ENCODE results near the gene KIF16B. TPM values are rescaled to one million over a fixed set of nuclear protein-coding genes. Genes with fewer than 3 reads are reported as not detected.

KIF16B gene
- total and polyA plus RNA-seq, 2 of the 8 experiments (the other 6 are each of a cell fraction or from before 2014, with no cell fraction given): 3.0 to 9.2 TPM

GRCh38 chr20:16388731-16389130, 184.5 kb downstream of the KIF16B start:
- Histone ChIP-seq H4K8ac (ENCODE audit: extremely low read depth, insufficient read depth, low read length) (no peak overlapping the region), H3K9me3 (ENCODE audit: insufficient read depth in 2 of 2, low read depth in 1 of 2, low read length in 1 of 2) (no peaks in the 10 kb centered on the region), H3K27ac (ENCODE audit: low read depth, low read length) (no peak overlapping the region), H3K4me1 (replicated peaks in 1 of 4; ENCODE audit: control insufficient read depth in 3 of 4, insufficient read depth in 4 of 4, low read length in 3 of 4) (no peaks in the 10 kb centered on the region), H3K56ac (replicated peaks; ENCODE audit: insufficient read length, low read depth, low read length) (no peak overlapping the region), H3K4me3 (ENCODE audit: extremely low read depth in 1 of 4, insufficient read depth in 2 of 4, low read depth in 3 of 4, low read length in 4 of 4) (no peak overlapping the region), H3K79me2 (ENCODE audit: control insufficient read depth in 1 of 2, insufficient read depth in 2 of 2, low read length in 2 of 2) (no peaks in the 10 kb centered on the region), H2BK15ac (ENCODE audit: low read length) (no peak overlapping the region), H4K5ac (ENCODE audit: insufficient read length, low read depth, low read length) (no peak overlapping the region), H2AK5ac (ENCODE audit: low read depth, low read length) (no peak overlapping the region), H2BK20ac (ENCODE audit: low read length) (no peak overlapping the region), H3K9ac (replicated peaks in 1 of 4; ENCODE audit: extremely low read depth in 1 of 4, low read depth in 3 of 4, low read length in 3 of 4) (no peak overlapping the region), H3K14ac (ENCODE audit: insufficient read length) (no peak overlapping the region), H3K79me1 (ENCODE audit: low read depth, low read length) (no peaks in the 10 kb centered on the region), H2BK5ac (ENCODE audit: low read depth, low read length) (no peak overlapping the region), H4K91ac (replicated peaks; ENCODE audit: insufficient read length, low read length) (no peak overlapping the region), H2AFZ (ENCODE audit: low read length) (no peak overlapping the region), H3K27me3 (replicated peaks in 1 of 4; ENCODE audit: control insufficient read depth in 3 of 4, extremely low read depth in 1 of 4, insufficient read depth in 3 of 4, low read length in 3 of 4) (no peaks in the 10 kb centered on the region), H3K4me2 (ENCODE audit: insufficient read depth in 1 of 2, low read depth in 2 of 2, low read length in 2 of 2) (no peak overlapping the region), H3K23me2 (ENCODE audit: low read depth, low read length) (no peaks in the 10 kb centered on the region), H2BK12ac (ENCODE audit: low read depth, low read length) (no peak overlapping the region), H3K18ac (ENCODE audit: extremely low read depth, low read length) (no peak overlapping the region), H3K4ac (replicated peaks; ENCODE audit: insufficient read length, low read depth, low read length) (no peak overlapping the region), H4K20me1 (replicated peaks in 1 of 2; ENCODE audit: control insufficient read depth in 1 of 2, insufficient read depth in 2 of 2, low read length in 2 of 2) (no peaks in the 10 kb centered on the region), H2BK120ac (replicated peaks; ENCODE audit: low read depth, low read length) (no peak overlapping the region), H3K36me3 (ENCODE audit: control insufficient read depth in 2 of 4, insufficient read depth in 4 of 4, low read length in 3 of 4) (no peaks in the 10 kb centered on the region), H3K23ac (ENCODE audit: insufficient read length) (no peak overlapping the region)
- FAIRE-seq (no peak), DNase-seq (ENCODE audit: low read depth in 1 of 2, low spot score in 2 of 2) (no peak)
- WGBS, 2 experiments (ENCODE audit: extremely low coverage in 1 of 2, insufficient coverage in 1 of 2, insufficient read length in 1 of 2, insufficient replicate concordance in 2 of 2, low coverage in 1 of 2, low lambda C conversion rate in 2 of 2, missing lambda C conversion rate in 1 of 2): 99% methylated on average over 6 of the region's 6 CpGs; no CpG with 5 or more reads in 1 of the 2 experiments
- ChIA-PET POLR2A (ENCODE audit: partially characterized antibody) (no interaction called here), CTCF (ENCODE audit: partially characterized antibody) (no interaction called here)
- no peak for TF ChIP-seq GABPA (IDR thresholded peaks at IDR 0.05; ENCODE audit: borderline replicate concordance, insufficient read depth, low read length)
- no peak for TF ChIP-seq SRF (IDR thresholded peaks at IDR 0.05; ENCODE audit: low read depth, low read length)
- TF ChIP-seq SAP30 (IDR thresholded peaks at IDR 0.05; ENCODE audit: insufficient read depth, insufficient replicate concordance, low read length): no peak
- no peak for TF ChIP-seq MAFK (IDR thresholded peaks at IDR 0.05; ENCODE audit: low read depth, low read length)
- no peak for TF ChIP-seq BACH1 (IDR thresholded peaks at IDR 0.05; ENCODE audit: low read length)
- no peak for TF ChIP-seq SIN3A (conservative IDR thresholded peaks at IDR 0.05 in 1 of 2, IDR thresholded peaks at IDR 0.05 in 1 of 2; ENCODE audit: low read depth in 1 of 2, low read length in 2 of 2)
- no peak for TF ChIP-seq ZNF274 (IDR thresholded peaks at IDR 0.05; ENCODE audit: borderline replicate concordance, extremely low read depth, low read length)
- no peak for TF ChIP-seq RXRA (IDR thresholded peaks at IDR 0.05; ENCODE audit: insufficient read depth, low read depth, low read length)
- TF ChIP-seq EP300 (IDR thresholded peaks at IDR 0.05; ENCODE audit: borderline replicate concordance in 1 of 2, low read depth in 2 of 2, low read length in 2 of 2): no peak
- TF ChIP-seq HDAC6 (IDR thresholded peaks at IDR 0.05; ENCODE audit: low read depth, low read length): no peak
- TF ChIP-seq CTBP2 (IDR thresholded peaks at IDR 0.05; ENCODE audit: borderline replicate concordance, insufficient read depth, insufficient read length, low read length): no peak
- TF ChIP-seq POU5F1 (IDR thresholded peaks at IDR 0.05; ENCODE audit: low read depth, low read length): no peak
- no peak for TF ChIP-seq EGR1 (IDR thresholded peaks at IDR 0.05; ENCODE audit: borderline replicate concordance, low read depth, low read length)
- TF ChIP-seq POLR2AphosphoS5 (IDR thresholded peaks at IDR 0.05; ENCODE audit: low read depth, low read length): no peak
- TF ChIP-seq SUZ12 (IDR thresholded peaks at IDR 0.05; ENCODE audit: low read length): no peak

All from H1 (cell line).